SK-N-SH (cell line): ENCODE measurements around the gene CDK5RAP2.

Source experiments
- EP300 ChIP-seq, 2 experiments: IDR thresholded peaks; 2 replicates each; pipeline versions ENCODE4 v1.4.0 to v1.6.1; 2012; ENCODE audit warnings: borderline replicate concordance in 1 of 2, low read depth in 1 of 2, low read length in 1 of 2
- RFX5 ChIP-seq: IDR thresholded peaks from 2 replicates; pipeline ENCODE4 v1.6.1; 2012; ENCODE audit warnings: mild to moderate bottlenecking, improper control_type of control experiment, low read length
- TAF1 ChIP-seq: IDR thresholded peaks from 2 replicates; pipeline ENCODE4 v1.6.1; 2012; ENCODE audit warnings: low read depth, mild to moderate bottlenecking, low read length, moderate library complexity, borderline replicate concordance
- YY1 ChIP-seq: IDR thresholded peaks from 2 replicates; pipeline ENCODE4 v1.4.0; 2012; ENCODE audit warnings: low read depth, mild to moderate bottlenecking
- TF ChIP-seq, protein P1 (sequence below): IDR thresholded peaks from 2 replicates; pipeline ENCODE4 v1.6.1; 2012; ENCODE audit warnings: mild to moderate bottlenecking, low read depth, low read length, moderate library complexity
- TF ChIP-seq, protein P2 (sequence below): fragments of 200-600 bp; sonication (generic); IDR thresholded peaks from 2 replicates; pipeline ENCODE4 v1.6.1; 2017; ENCODE audit warnings: antibody characterized with exemption, mild to moderate bottlenecking, moderate library complexity

DNA sequence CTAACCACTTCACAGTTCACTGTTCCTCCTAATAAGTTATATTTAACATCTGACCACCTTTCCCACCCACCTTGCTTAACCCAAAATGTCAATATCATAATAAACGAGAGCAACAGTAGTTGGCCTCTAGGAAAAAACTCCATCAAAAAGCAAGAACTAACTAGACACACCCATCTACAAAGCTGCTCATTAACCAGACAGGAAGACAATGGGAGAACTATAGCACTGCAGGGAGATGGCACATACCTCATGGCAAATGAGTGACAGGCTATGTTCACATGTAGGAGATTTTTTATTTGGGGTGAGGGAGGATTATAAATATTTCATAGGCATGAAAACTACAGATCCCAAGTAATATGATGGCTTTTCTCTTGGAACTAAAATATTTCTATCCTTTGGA, 23.6 kb upstream of the CDK5RAP2 start:
- no peak for TF ChIP-seq RFX5
- TF ChIP-seq YY1: no peak
- TF ChIP-seq, protein P1, sequence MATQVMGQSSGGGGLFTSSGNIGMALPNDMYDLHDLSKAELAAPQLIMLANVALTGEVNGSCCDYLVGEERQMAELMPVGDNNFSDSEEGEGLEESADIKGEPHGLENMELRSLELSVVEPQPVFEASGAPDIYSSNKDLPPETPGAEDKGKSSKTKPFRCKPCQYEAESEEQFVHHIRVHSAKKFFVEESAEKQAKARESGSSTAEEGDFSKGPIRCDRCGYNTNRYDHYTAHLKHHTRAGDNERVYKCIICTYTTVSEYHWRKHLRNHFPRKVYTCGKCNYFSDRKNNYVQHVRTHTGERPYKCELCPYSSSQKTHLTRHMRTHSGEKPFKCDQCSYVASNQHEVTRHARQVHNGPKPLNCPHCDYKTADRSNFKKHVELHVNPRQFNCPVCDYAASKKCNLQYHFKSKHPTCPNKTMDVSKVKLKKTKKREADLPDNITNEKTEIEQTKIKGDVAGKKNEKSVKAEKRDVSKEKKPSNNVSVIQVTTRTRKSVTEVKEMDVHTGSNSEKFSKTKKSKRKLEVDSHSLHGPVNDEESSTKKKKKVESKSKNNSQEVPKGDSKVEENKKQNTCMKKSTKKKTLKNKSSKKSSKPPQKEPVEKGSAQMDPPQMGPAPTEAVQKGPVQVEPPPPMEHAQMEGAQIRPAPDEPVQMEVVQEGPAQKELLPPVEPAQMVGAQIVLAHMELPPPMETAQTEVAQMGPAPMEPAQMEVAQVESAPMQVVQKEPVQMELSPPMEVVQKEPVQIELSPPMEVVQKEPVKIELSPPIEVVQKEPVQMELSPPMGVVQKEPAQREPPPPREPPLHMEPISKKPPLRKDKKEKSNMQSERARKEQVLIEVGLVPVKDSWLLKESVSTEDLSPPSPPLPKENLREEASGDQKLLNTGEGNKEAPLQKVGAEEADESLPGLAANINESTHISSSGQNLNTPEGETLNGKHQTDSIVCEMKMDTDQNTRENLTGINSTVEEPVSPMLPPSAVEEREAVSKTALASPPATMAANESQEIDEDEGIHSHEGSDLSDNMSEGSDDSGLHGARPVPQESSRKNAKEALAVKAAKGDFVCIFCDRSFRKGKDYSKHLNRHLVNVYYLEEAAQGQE: no peak
- TF ChIP-seq, protein P2, sequence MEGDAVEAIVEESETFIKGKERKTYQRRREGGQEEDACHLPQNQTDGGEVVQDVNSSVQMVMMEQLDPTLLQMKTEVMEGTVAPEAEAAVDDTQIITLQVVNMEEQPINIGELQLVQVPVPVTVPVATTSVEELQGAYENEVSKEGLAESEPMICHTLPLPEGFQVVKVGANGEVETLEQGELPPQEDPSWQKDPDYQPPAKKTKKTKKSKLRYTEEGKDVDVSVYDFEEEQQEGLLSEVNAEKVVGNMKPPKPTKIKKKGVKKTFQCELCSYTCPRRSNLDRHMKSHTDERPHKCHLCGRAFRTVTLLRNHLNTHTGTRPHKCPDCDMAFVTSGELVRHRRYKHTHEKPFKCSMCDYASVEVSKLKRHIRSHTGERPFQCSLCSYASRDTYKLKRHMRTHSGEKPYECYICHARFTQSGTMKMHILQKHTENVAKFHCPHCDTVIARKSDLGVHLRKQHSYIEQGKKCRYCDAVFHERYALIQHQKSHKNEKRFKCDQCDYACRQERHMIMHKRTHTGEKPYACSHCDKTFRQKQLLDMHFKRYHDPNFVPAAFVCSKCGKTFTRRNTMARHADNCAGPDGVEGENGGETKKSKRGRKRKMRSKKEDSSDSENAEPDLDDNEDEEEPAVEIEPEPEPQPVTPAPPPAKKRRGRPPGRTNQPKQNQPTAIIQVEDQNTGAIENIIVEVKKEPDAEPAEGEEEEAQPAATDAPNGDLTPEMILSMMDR: no peak
- TF ChIP-seq TAF1: no peak
- TF ChIP-seq EP300 (IDR thresholded peaks at IDR 0.05; ENCODE audit: borderline replicate concordance in 1 of 2, low read depth in 1 of 2, low read length in 1 of 2): no peak
